Epithelial cell of proximal tubule (primary cell): ENCODE results near the gene MRPS6. TPM values are rescaled to one million over a fixed set of nuclear protein-coding genes. Genes with fewer than 3 reads are reported as not detected.

Experiments
- DNase-seq: peaks from one replicate; pipeline ENCODE4 v3.0.0-alpha.2; 2011; ENCODE audit warnings: low read depth
- H3K4me3 ChIP-seq: 2 replicates; pipeline ENCODE4 v1.5.1; 2011; ENCODE audit warnings: low read depth, mild to moderate bottlenecking, low read length
- total RNA-seq: library from RNA; depleted of rRNA; stranded (reverse); fragments of >200 nt; gene quantifications from 2 replicates; pipeline ENCODE4 v1.2.3, GENCODE V29; 2015
- TF ChIP-seq, protein P1 (sequence below): conservative IDR thresholded peaks from 2 replicates; pipeline ENCODE4 v1.5.1; 2012; ENCODE audit warnings: low read depth, mild to moderate bottlenecking, low read length

The MRPS6 gene
- total RNA-seq, 1 donor from 2014 or later: 48.3 TPM

- TF ChIP-seq, protein P1, sequence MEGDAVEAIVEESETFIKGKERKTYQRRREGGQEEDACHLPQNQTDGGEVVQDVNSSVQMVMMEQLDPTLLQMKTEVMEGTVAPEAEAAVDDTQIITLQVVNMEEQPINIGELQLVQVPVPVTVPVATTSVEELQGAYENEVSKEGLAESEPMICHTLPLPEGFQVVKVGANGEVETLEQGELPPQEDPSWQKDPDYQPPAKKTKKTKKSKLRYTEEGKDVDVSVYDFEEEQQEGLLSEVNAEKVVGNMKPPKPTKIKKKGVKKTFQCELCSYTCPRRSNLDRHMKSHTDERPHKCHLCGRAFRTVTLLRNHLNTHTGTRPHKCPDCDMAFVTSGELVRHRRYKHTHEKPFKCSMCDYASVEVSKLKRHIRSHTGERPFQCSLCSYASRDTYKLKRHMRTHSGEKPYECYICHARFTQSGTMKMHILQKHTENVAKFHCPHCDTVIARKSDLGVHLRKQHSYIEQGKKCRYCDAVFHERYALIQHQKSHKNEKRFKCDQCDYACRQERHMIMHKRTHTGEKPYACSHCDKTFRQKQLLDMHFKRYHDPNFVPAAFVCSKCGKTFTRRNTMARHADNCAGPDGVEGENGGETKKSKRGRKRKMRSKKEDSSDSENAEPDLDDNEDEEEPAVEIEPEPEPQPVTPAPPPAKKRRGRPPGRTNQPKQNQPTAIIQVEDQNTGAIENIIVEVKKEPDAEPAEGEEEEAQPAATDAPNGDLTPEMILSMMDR: no peak
- no peak overlapping the region for H3K4me3 ChIP-seq
- no peak for DNase-seq
These were observed 81.5 kb downstream of the MRPS6 start for GRCh38 chr21:34154878-34155277.

GRCh38 chr21:34156957-34157356 is 83.6 kb downstream of the MRPS6 start:
- TF ChIP-seq, protein P1: no peak
- DNase-seq: peak; percentile 56
- H3K4me3 ChIP-seq: no peak overlapping the region

- DNase-seq: peak; percentile 88
These were observed 84.1 kb downstream of the MRPS6 start for GRCh38 chr21:34157521-34157920.

GRCh38 chr21:34158866-34159835 is 85.8 kb downstream of the MRPS6 start:
- no peak overlapping the region for H3K4me3 ChIP-seq
- TF ChIP-seq, protein P1: no peak

More at GRCh38 chr21:34157521-34157920, 84.1 kb downstream of the MRPS6 start:
- TF ChIP-seq, protein P1: no peak
- no peak overlapping the region for H3K4me3 ChIP-seq

GRCh38 chr21:34166468-34166867 is 93.1 kb downstream of the MRPS6 start:
- DNase-seq: peak; percentile 6
- TF ChIP-seq, protein P1: no peak
- no peak overlapping the region for H3K4me3 ChIP-seq

More at GRCh38 chr21:34158866-34159835, 85.8 kb downstream of the MRPS6 start:
- no peak for DNase-seq

- H3K4me3 ChIP-seq: no peak overlapping the region
- TF ChIP-seq, protein P1: no peak
- DNase-seq: no peak
These were observed 97.5 kb downstream of the MRPS6 start for GRCh38 chr21:34170886-34171285.
